Neural crest cell (in vitro differentiated cells): ENCODE data around the gene SLC4A1. TPM values are rescaled to one million over a fixed set of nuclear protein-coding genes. Genes with fewer than 3 reads are reported as not detected.

Experiments used
- DNase-seq: peaks from one replicate; pipeline ENCODE4 v3.0.0; 2021; ENCODE audit warnings: low read depth, mixed read lengths, low spot score
- H3K27ac Mint-ChIP-seq: one replicate; pipeline ENCODE4 v1.8.0; 2021; ENCODE audit warnings: mild to moderate bottlenecking, mixed read lengths; ENCODE audit not compliant: unreplicated experiment
- H3K27me3 Mint-ChIP-seq: 2 replicates; pipeline ENCODE4 v1.8.0; 2021; ENCODE audit warnings: low read depth, mild to moderate bottlenecking, mixed read lengths
- H3K36me3 Mint-ChIP-seq: 2 replicates; pipeline ENCODE4 v1.8.0; 2021; ENCODE audit warnings: low read depth, mild to moderate bottlenecking, mixed read lengths
- H3K4me1 Mint-ChIP-seq: 2 replicates; pipeline ENCODE4 v1.8.0; 2021; ENCODE audit warnings: mixed read lengths
- H3K4me3 Mint-ChIP-seq: one replicate; pipeline ENCODE4 v1.8.0; 2021; ENCODE audit warnings: mild to moderate bottlenecking, mixed read lengths
- H3K9me3 Mint-ChIP-seq: 2 replicates; pipeline ENCODE4 v1.8.0; 2021; ENCODE audit warnings: mixed read lengths
- total RNA-seq: library from RNA; stranded (reverse); gene quantifications from 2 replicates; pipeline ENCODE4 v1.2.1, GENCODE V29; 2021
- TF ChIP-seq, protein P1 (sequence below): fragments of 200-600 bp; sonication (generic); conservative IDR thresholded peaks from 2 replicates; pipeline ENCODE4 v1.5.0; 2021; ENCODE audit warnings: antibody characterized with exemption, mild to moderate bottlenecking

Gene SLC4A1
- total RNA-seq, 1 donor from 2014 or later: not detected

GRCh38 chr17:44218344-44219107 lies 49.4 kb downstream of the SLC4A1 start:
- Mint-ChIP-seq H3K27ac (no peak overlapping the region), H3K27me3 (peaks cover 2% of the 10 kb centered on the region), H3K36me3 (peaks cover 9% of the 10 kb centered on the region), H3K9me3 (no peaks in the 10 kb centered on the region), H3K4me3 (peak overlapping the region; percentile 89), H3K4me1 (peaks cover 32% of the 10 kb centered on the region)
- peak; percentile 71 for DNase-seq
- TF ChIP-seq, protein P1, sequence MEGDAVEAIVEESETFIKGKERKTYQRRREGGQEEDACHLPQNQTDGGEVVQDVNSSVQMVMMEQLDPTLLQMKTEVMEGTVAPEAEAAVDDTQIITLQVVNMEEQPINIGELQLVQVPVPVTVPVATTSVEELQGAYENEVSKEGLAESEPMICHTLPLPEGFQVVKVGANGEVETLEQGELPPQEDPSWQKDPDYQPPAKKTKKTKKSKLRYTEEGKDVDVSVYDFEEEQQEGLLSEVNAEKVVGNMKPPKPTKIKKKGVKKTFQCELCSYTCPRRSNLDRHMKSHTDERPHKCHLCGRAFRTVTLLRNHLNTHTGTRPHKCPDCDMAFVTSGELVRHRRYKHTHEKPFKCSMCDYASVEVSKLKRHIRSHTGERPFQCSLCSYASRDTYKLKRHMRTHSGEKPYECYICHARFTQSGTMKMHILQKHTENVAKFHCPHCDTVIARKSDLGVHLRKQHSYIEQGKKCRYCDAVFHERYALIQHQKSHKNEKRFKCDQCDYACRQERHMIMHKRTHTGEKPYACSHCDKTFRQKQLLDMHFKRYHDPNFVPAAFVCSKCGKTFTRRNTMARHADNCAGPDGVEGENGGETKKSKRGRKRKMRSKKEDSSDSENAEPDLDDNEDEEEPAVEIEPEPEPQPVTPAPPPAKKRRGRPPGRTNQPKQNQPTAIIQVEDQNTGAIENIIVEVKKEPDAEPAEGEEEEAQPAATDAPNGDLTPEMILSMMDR: peak; percentile 67

DNA sequence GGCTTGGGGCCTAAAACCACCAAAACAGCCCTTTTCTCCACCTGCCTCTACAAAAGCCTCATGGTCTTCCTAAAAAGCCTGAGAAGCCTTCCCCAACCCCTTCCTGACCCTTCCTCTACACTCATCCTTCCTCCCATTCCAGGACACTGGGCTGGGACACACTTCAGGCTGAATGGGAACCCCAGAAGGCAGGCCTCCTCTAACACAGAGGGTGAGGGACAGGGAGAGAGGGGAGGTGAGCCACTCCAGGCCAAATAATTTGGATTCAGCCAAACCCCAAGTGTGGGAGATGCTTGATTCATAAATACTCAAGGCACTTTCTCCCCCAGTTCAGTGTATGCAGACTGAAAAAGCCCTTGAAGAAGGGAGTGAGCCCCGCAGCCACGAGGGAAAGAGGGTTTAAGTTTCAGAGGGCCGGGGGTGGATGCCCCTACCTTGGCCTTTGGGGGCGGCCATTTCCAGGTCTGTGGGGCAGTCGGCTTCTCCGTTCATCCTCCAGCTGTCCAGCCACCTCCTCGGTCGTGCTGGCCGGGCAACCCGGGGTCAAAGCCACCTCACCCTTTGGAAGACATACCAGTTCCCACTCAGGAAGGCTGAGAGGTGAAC lies 50.1 kb downstream of the SLC4A1 start:
- H3K27me3 Mint-ChIP-seq: peaks cover 2% of the 10 kb centered on the region
- peak overlapping the region; percentile 89 for H3K4me3 Mint-ChIP-seq
- DNase-seq: no peak
- TF ChIP-seq, protein P1: no peak
- H3K9me3 Mint-ChIP-seq: no peaks in the 10 kb centered on the region
- H3K27ac Mint-ChIP-seq: no peak overlapping the region
- peaks cover 31% of the 10 kb centered on the region for H3K4me1 Mint-ChIP-seq
- H3K36me3 Mint-ChIP-seq: peaks cover 10% of the 10 kb centered on the region

DNA sequence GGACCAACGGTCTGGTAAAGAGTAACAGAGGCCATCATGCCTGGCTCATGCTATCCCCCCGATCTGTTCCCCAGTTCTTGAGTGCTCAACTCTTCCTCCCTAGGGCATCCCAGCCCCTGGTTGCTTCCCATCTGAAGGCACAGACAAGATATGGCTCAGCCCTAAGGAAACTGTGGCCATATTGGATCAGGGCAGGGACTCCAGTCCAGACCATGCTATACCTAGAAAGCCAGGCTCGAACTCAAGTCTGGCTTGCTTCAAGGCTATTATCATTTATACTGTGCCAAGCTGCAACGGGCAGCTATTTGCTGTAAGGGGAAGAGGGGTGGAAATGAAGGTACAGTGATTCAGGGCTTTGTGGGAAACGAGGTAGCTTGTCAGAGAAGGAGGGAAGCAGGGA lies 51.2 kb downstream of the SLC4A1 start:
- TF ChIP-seq, protein P1: no peak
- Mint-ChIP-seq H3K27me3 (no peaks in the 10 kb centered on the region), H3K9me3 (no peaks in the 10 kb centered on the region), H3K27ac (no peak overlapping the region), H3K4me3 (peak overlapping the region; percentile 89), H3K36me3 (peaks cover 12% of the 10 kb centered on the region), H3K4me1 (peaks cover 22% of the 10 kb centered on the region)
- DNase-seq: no peak

DNA sequence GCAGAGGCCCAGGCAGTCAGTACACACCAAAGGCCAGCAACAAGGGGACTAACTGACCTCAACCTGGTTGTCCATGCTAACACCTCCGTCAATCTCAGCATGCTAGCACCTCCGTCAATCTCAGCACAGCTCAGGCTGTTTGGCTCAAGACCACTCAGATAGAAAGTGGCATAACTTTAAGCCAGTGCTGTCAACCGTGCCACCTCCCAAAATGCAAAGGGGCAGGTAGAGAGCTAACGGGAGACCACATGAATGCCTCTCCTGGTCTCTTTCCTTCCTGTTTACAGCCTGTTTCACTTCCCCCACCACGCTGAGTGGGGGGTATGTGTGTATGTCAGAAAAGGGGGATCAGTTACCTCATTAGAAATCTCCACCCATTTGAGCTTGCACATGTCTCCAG lies 51.8 kb downstream of the SLC4A1 start:
- H3K27me3 Mint-ChIP-seq: no peaks in the 10 kb centered on the region
- DNase-seq: no peak
- no peaks in the 10 kb centered on the region for H3K9me3 Mint-ChIP-seq
- peaks cover 22% of the 10 kb centered on the region for H3K4me1 Mint-ChIP-seq
- H3K4me3 Mint-ChIP-seq: peak overlapping the region; percentile 89
- TF ChIP-seq, protein P1: no peak
- peaks cover 12% of the 10 kb centered on the region for H3K36me3 Mint-ChIP-seq
- H3K27ac Mint-ChIP-seq: no peak overlapping the region

- Mint-ChIP-seq H3K36me3 (peaks cover 14% of the 10 kb centered on the region), H3K4me1 (peaks cover 26% of the 10 kb centered on the region), H3K27ac (no peak overlapping the region), H3K27me3 (no peaks in the 10 kb centered on the region), H3K9me3 (no peaks in the 10 kb centered on the region), H3K4me3 (peak overlapping the region; percentile 73)
- TF ChIP-seq, protein P1: no peak
- no peak for DNase-seq
These were observed 53.0 kb downstream of the SLC4A1 start for GRCh38 chr17:44214896-44215295.
